A549 (cell line): Measurements from ENCODE around the gene TEAD4.

ENCODE experiments used
- BCL3 ChIP-seq: fragments of >200 bp; sonication (Bioruptor Twin); formaldehyde crosslinking; IDR thresholded peaks from 3 replicates; pipeline ENCODE4 v1.6.1; 2016
- CHD2 ChIP-seq: fragments of 150-350 bp; IDR thresholded peaks from 2 replicates; pipeline ENCODE4 v1.6.1; 2014; ENCODE audit warnings: low read length; ENCODE audit not compliant: partially characterized antibody
- CTCF ChIP-seq: fragments of >200 bp; sonication (Bioruptor Twin); formaldehyde crosslinking; IDR thresholded peaks from 3 replicates; pipeline ENCODE4 v1.5.1; 2016
- ELK1 ChIP-seq: fragments of 150-350 bp; IDR thresholded peaks from 2 replicates; pipeline ENCODE4 v1.6.1; 2014; ENCODE audit warnings: low read depth, mild to moderate bottlenecking, low read length
- JUN ChIP-seq, 2 experiments: fragments of >200 bp; sonication (Bioruptor Twin); formaldehyde crosslinking; IDR thresholded peaks; 2 replicates in 1 of 2; 3 replicates in 1 of 2; pipeline ENCODE4 v1.6.1; 2016 to 2017
- KDM5A ChIP-seq: fragments of 200-600 bp; sonication (generic); IDR thresholded peaks from 2 replicates; pipeline ENCODE4 v1.6.1; 2016; ENCODE audit warnings: antibody characterized with exemption, mild to moderate bottlenecking
- MAX ChIP-seq: IDR thresholded peaks from 2 replicates; pipeline ENCODE4 v1.6.1; 2012
- MAZ ChIP-seq: fragments of 150-350 bp; IDR thresholded peaks from 2 replicates; pipeline ENCODE4 v1.6.1; 2014; ENCODE audit warnings: antibody characterized with exemption, low read depth, low read length, borderline replicate concordance
- POLR2A ChIP-seq: IDR thresholded peaks from 2 replicates; pipeline ENCODE4 v1.6.1; 2012; ENCODE audit warnings: mild to moderate bottlenecking, low read length
- RAD21 ChIP-seq, 2 experiments: fragments of >200 bp in 1 of 2; sonication (Bioruptor Twin) in 1 of 2; formaldehyde crosslinking in 1 of 2; IDR thresholded peaks in 1 of 2; conservative IDR thresholded peaks in 1 of 2; 2 replicates in 1 of 2; 3 replicates in 1 of 2; pipeline ENCODE4 v1.6.1; 2012 to 2018; ENCODE audit warnings: inconsistent platforms in 1 of 2
- SMC3 ChIP-seq: fragments of >200 bp; sonication (Bioruptor Twin); formaldehyde crosslinking; IDR thresholded peaks from 3 replicates; pipeline ENCODE4 v1.6.1; 2018; ENCODE audit warnings: inconsistent platforms
- TP53 ChIP-seq: fragments of 250-450 bp; sonication (Bioruptor Pico); IDR thresholded peaks from 2 replicates; pipeline ENCODE4 v1.5.0; 2021; ENCODE audit warnings: mild to moderate bottlenecking, moderate library complexity

GRCh38 chr12:3009780-3010179 is 50.6 kb downstream of the TEAD4 start:
- no peak for TF ChIP-seq CTCF
- TF ChIP-seq JUN (IDR thresholded peaks at IDR 0.05), result no peak
- TF ChIP-seq ELK1, result no peak
- no peak for TF ChIP-seq BCL3
- no peak for TF ChIP-seq MAZ
- TF ChIP-seq SMC3, result no peak
- no peak for TF ChIP-seq CHD2
- no peak for TF ChIP-seq POLR2A
- no peak for TF ChIP-seq MAX
- no peak for TF ChIP-seq TP53 (CRISPR knock-in tag)
- no peak for TF ChIP-seq KDM5A
- no peak for TF ChIP-seq RAD21 (conservative IDR thresholded peaks at IDR 0.05 in 1 of 2, IDR thresholded peaks at IDR 0.05 in 1 of 2)
